HG03432 (cell line): ENCODE results near the gene DCX.

Experiments used
- ATAC-seq: cut with Tn5 transposase; IDR thresholded peaks from one replicate; pipeline ENCODE4 v1.9.1; 2021; ENCODE audit warnings: mild to moderate bottlenecking, moderate library complexity; ENCODE audit not compliant: unreplicated experiment

Gene DCX

DNA sequence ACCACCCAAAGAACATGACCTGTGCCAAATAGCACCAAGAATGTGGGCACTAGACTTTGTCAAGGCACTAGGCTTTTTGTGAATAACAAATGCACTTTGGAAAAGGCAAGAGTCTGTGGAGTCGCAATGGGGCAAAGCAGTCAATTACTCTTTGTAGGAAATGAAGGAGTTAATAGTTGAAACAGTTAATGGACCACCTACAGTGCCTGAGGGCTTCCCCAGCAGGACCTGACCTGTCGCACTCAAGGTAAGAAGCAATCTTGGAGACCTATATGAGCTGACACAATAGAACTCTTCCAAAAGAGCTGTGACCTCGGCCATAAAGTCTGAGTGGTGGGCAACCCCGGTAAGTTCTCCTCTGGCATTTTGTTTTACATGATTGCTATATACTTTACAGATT lies 92.5 kb downstream of the DCX start:
- ATAC-seq = no peak

DNA sequence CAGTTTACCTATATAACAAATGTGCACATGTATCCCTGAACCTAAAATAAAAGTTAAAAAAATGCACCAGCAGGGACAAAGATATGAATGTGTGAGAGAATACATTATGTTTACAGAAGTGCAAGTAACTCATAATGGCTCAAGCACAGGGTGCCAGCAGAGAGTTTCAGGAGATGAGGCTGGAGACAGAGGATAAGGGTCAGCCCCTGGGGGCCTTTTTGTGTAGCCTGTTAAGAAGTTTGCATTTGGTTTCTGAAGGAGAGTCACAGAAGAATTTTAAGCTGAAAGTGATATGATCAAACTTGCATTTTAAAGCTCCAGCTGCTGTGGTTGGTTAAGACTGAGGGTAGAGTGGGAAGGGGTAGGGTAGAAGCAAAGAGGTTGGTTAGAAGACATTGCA lies 93.1 kb downstream of the DCX start:
- no peak for ATAC-seq

DNA sequence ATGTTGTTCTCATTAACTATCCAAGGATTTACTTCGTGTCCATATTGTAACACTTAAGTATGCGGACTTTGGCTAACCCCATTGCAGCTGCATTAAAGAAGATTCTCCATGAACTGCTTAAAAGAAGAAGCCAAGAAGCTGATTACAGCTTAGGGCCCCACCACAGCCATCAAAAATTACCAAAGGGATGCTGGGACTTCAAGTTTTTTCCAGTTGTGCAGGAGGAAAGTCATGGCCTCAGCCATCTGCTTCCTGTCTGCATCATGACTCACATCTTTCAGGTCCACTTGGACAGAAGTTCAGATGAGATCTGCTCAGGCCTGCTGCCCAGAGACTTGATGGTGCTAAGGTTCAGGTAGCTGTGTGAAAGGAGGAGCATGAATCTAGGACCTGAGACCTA lies 102.9 kb downstream of the DCX start:
- no peak for ATAC-seq

DNA sequence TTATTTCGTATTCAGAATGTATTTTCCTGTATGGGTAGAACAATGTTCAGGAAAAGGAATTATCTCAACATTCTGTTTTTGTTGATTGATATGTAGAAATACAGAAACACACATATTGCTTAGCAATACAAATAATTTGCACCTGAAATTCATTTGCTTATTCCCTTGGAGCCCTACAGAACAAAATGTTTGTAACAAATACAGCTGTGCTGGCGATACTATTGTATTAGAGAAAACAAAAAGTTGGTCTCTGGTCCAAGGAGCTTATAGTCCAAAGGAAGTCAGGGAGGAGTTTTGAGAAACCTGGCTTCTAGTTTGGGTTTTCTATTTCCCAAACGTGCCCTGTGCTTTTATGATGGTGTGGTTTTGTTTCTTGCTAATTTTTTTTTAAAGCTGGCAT lies 104.0 kb downstream of the DCX start:
- ATAC-seq = no peak

DNA sequence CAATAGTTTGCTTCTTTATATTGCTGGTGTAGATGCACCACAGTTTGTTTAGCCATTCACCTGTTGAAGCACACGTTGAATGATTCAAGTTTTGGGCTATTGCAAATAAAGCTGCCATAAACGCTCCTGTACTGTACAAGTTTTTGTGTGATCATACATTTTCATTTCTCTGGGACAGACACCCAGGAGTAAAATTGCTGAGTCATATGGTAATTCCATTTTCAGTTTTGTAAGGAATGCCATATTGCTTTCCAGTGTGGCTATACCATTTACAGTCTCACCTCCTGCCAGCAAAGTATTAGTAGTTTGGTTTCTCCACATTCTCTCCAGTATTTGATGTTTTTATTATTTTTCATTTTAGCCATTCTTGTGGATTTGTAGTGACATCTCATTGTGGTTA lies 109.7 kb downstream of the DCX start:
- ATAC-seq = no peak

DNA sequence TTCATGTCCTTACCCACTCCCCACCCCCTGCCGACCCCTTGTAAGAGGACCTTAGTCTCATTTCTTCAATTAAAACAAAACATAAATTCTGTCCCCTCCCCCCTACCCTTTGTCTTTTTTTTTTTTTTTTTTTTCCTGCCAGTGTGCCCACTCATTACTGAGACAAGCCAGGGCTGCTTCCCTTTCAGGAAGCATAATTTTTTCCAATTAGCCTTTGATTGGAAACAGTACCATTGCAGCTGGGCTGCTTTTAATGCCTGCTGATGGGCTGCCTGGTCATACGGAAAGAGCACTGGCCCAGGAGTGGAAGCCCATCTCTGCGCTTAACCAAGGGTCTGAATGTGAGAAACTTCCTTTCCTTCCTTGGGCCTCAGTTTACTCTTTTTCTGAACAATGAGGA lies 123.2 kb downstream of the DCX start:
- no peak for ATAC-seq

DNA sequence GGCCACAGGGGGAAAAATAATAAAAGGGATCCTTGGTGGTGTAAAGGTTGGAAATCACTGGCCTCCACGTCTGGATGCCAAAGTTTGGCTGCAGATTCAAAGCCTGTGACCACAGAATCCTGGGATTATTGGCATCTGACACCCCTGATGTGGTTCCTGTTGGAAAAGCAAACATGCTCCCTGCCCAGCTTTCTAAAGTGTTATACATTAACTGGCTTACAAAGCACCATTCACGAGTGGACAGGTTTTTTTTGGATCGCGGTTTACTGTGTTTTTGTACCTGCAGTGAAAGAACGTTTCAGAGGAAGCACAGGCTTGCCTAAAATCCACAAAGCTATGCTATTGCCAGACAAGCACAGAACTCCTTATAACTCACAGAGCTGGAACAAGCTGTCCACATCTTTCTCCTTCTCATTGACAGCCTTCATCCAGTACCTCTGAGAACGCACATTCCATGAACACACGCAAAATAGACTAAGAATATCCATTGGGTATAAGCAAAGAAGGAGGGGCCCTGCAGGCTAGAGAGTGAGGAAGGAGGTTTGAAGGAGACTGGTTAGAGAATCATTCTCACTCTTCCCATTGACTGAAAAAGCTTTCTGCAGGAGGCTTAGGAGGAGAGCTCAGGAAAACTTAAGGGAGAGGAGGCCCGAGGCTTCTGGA lies 127.2 kb downstream of the DCX start:
- ATAC-seq = no peak

DNA sequence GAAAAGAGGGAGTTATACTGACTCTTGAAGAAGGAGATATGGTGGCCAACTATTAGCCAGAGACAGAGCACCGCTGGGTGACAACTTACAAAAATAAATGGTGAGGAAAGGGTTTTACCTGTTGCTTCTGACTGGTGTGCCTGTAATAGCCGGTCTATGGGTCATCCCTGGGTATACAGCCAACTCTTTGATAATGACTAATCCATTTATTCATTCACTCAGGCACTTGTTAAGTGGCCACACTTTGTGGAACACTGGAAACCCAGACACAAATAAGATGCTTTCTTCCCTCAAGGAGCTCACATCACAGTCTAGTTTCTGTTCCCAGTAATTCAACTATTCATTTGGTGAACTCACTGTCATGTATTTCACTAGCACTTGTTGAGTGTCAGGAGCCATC lies 128.5 kb downstream of the DCX start:
- ATAC-seq = no peak

DNA sequence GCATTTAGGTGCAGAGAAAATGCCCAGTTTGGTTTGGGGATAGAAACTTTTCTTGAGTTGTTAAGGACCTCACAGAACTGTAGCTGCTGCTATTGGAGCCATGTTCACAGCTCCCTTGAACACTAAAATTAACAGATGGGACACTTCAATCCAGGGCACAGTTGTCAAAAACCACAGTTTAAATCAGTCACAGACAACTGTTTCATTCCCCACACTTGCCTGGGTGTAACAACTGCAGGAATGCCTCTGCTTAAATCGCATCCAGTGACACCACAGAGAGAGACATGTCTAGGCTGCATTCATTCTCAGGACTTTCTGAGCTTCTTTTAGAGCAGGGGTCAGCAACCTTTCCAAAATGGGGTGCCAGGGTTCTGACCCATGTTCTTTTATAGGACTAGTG lies 129.0 kb downstream of the DCX start:
- no peak for ATAC-seq

DNA sequence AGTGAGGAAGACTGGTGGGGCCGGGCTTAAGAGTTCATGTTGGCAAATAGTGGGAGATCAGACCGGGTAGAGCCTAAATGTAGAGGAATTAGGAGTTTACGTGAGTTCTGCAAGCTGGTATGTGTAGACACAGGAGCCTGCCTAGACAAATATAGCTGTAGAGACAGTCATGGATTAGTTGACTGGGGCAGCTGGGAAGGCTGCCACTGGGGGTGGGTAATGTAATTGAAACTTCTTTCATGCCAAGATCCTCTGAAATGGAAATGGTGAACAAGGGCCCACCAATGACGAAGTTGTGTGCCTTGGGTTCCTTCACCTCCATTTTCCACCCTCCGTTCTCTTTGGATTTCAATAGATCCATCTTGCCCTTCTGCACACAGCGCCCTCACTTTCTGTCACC lies 129.9 kb downstream of the DCX start:
- no peak for ATAC-seq

DNA sequence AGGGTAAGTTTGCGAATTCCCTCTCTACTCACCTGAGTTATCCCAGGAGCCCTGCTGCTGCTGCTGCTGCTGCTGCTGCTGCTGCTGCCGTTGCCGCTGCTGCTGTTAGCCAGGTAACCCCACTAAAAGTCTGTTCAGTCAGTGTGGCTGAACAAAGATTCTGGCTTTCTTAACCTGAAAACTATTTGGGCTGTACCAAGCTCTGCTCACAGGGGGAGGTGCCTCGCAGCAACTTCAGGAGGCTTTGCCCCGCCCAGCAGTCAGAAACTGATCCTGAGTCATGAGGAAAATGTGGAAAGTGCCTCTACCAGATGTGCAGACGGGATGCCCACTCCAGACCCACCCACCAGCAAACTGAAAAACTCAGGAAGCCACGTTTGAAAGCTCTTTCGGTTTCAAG lies 141.7 kb downstream of the DCX start, which contains the start of gene CAPN6:
Gene CAPN6, minus strand, starts transcription at position 145 of the 400 bp plus-strand sequence. CDS start 6,547 bp downstream, outside the sequence.
- ATAC-seq = no peak

DNA sequence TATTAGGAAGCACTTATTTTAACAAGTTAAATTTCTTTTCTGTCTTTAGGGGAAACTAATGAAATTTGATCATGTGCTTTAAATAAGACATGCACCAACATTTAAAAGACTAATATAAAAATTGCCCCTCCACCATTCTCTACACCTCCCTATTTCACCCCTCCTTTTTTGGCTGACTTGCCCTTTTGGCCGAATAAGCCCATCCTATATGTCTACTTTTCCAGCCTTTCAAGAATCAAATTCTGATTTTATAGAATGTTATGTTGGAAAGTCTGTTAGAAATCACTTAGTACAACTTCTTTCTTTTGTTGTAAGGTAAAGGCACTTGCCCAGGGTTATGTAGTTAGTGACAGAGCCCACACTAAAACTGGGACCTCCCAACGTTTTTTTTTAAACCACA lies 143.5 kb downstream of the DCX start:
- no peak for ATAC-seq

DNA sequence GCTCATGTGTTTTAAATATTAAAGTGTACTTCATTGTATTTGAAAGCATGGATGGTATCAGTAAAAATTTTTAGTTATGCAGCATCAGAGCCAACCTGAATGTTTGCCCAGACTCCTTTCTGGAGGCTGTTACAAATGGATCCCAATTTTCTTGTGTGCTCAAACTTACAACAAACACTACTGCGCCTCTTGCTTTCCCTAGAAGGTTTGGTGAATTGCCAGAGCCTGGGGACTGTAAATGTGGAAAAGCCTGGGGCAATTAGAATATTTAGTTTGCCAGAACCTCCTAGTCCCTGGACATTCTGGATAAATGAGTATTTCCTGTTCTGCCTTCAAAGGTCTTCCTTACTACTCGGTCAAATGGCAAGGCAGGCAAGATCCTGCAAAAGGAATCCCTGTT lies 146.5 kb downstream of the DCX start:
- no peak for ATAC-seq

DNA sequence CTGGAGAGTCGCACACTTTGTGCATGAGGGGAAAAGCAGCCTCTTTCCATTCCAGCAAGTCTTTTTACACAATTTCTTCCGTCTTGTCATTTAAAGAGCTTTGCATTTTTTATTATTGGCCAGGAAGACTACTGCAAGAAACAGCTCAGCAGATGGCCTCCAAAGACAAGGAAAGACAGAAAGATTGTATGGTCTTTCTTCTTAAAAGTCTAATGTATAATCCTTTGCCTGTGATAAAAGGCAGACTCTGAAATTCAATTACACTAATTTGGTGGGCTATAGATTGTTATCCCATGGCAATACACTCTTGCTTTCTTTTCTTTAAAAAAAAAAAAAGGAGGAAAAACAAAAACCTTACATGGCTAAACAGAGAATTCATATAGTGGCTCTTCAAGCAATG lies 147.6 kb downstream of the DCX start:
- no peak for ATAC-seq

DNA sequence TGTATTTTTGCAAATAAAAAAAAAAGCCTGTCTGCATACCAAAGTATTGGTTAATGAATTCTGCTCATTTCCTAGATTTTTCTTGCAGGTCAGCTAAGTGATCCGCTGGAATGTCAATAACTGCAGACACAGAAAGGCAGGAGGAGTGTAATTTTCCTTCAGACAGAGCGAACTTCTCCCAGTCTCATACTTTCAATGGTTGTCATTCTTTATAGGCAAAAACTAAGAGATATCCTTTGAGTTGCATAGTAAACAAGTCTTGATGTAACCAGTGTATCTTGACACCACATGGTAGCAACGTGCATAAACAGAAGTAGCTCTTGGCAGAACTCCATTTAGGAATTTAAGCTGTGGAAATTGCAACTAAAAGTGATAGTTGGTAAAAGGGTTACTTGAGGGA lies 149.9 kb downstream of the DCX start:
- no peak for ATAC-seq

DNA sequence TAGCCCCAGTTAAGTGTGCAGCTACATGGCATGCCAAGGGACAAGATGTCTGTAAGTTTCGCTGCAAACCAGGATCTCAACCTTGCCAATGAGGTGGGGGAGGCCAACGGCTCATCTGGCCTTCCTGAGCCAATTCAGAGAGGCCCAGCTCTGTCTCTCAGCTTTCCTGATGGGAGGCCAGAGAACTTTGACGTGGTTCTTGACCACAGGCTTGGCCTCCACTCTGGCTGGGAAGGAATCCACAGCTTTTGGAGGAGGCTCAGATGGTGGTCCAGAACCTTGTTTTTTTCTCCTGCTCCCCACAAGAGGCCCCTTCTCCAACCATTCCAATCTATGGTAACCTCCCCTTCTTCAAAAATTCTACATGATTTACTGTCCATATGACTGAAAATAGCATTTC lies 151.5 kb downstream of the DCX start:
- no peak for ATAC-seq

DNA sequence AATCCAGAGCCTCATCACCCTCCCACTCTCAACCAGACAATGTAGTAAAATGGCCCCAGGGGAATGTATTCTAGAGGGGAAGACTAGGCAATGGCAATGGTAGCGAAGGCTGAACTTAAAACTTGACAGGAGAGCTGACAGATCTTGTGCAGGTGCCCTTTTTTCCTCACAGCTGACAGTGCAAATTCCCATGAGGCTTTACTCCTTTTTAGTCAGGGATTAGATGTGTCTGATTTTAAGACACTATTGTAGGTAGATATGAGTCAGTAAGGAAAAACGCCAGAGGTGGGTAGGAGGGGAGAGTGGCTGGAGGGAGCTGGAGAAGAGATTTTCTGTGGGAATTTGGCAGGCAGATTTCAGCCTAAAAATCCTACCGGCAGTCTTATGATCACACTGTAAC lies 152.4 kb downstream of the DCX start:
- no peak for ATAC-seq

DNA sequence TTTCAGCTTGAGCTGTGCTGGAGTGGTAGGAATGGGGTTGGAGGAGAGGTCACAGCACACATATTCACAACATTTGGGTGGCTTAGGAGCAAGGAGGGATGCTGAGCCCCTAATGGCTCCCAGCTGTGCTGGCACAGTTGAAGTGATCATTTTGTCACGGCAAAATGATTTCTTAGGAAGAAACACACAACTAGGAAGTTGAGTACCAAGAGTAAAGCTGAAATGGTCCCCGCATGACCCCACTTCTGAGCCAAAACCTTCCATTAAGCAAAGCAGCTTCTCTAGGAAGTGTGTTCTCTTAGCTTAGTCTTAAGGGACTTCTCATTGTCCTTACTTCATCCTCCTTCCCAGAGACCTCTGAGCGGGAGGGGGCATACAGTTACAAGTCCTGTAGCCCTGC lies 154.3 kb downstream of the DCX start:
- no peak for ATAC-seq

DNA sequence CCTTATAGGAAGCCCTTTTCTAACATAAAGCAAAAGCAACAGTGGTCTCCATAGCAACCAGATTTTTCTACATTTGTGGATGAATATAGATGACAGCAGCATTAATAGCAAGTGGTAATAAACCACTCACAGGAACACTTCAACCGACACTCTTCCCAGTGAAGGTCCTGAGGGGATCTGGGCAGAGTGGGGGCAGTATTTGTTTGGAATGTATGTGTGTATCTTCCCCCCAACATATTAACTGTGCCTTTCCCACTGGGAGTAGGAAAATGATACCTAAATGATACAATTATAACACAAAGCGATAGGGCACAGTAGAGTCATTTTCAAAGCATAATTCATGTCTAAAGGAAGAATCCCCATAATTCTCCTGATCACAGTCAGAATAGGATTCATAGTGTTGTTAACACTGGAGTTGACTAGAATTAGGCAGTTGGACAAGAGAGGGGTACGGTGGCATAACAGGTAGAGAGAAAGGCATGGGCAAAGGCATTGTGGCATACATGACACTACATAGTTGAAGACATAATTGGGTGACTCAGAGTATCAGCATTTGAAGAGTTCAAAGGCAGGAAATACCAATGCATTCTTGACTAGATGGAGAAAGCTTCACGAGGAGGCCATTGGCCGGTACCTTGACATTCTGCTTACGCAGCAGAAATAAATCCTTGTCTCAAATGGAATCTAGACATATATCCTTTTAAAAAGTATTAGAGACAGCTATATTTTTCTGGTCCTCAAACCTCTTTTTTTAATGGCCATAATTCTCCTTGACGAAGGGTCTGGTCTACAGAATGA lies 156.9 kb downstream of the DCX start:
- no peak for ATAC-seq

DNA sequence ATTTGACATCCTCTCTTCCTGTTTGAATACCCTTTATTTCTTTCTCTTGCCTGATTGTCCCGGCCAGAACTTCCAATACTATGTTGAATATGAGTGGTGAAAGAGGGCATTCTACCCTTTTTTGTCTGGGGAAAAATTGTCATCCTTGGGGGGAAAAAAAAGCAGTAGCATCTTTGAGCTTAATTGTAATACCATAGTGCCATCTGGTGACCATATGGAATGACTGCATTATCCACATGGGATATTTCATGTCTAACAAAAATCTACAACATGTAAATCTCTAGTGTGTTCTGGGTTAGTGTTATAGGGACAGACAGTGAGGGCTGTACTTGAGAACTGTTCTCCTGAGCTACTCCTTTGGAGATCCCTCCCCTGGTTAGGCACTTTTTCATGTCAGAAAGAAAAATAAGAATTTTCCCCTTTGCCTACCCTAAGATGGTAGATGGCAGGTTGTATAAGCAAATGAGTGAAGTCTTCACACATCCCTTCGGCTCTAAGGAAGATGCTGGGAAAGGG lies 167.7 kb downstream of the DCX start:
- no peak for ATAC-seq
